Body of pancreas (tissue), 4 donors: ENCODE measurements around the gene UCK2.

Source experiments
- POLR2A ChIP-seq, 3 donors: fragments of 450-650 bp; IDR thresholded peaks; one replicate each; pipeline ENCODE4 v1.6.1; 2016; ENCODE audit warnings: antibody characterized with exemption in 3 of 3, mild to moderate bottlenecking in 2 of 3
- TF ChIP-seq, protein P1 (sequence below), 7 experiments: fragments of 450-650 bp in 4 of 7; fragments of 200-600 bp in 3 of 7; sonication (generic) in 3 of 7; IDR thresholded peaks; one replicate each; pipeline ENCODE4 v1.5.1; 2016 to 2019; ENCODE audit warnings: antibody characterized with exemption in 7 of 7

DNA sequence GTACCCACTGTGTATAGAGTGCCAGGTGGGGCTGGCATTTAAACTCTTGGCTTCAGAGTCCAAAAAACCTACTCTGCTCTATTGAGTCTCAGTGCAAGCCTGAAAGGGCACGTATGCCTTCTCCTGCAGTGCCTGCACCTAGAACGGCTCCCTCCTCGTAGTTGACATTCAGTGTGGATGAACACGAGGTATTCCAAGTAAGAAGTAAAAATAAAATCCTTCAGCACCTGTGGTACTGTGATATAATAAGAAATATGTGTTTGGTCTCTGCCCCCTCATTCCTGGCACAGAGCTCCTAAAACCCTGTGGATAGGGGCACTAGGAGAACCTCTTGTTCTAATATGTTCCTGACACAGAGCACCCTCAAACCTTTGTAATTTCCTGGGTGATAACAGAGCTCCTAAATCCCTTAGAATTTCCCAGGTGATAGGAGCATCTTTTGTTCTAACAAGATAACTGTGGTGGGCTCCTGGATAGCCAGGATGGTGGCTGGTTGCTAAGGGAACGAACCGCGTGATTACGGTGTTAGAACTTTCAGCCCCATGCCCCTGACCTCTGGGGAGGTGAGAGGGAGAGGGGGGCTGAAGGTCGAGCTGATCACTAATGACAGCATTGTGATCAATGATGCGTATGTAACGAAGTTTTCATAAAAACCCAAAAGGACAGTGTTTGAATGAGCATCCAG is 16.8 kb downstream of the UCK2 start:
- TF ChIP-seq, protein P1, sequence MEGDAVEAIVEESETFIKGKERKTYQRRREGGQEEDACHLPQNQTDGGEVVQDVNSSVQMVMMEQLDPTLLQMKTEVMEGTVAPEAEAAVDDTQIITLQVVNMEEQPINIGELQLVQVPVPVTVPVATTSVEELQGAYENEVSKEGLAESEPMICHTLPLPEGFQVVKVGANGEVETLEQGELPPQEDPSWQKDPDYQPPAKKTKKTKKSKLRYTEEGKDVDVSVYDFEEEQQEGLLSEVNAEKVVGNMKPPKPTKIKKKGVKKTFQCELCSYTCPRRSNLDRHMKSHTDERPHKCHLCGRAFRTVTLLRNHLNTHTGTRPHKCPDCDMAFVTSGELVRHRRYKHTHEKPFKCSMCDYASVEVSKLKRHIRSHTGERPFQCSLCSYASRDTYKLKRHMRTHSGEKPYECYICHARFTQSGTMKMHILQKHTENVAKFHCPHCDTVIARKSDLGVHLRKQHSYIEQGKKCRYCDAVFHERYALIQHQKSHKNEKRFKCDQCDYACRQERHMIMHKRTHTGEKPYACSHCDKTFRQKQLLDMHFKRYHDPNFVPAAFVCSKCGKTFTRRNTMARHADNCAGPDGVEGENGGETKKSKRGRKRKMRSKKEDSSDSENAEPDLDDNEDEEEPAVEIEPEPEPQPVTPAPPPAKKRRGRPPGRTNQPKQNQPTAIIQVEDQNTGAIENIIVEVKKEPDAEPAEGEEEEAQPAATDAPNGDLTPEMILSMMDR (IDR thresholded peaks at IDR 0.05), result no peak
- TF ChIP-seq POLR2A (IDR thresholded peaks at IDR 0.05), result no peak
